Skin epidermis (tissue), 12 donors: Measurements from ENCODE around the gene DBI.
A peak's percentile ranks its signal among the peaks of the same experiment; 100 is the strongest.

ENCODE experiments used
- H3K27ac ChIP-seq, 21 experiments: fragments of 200-600 bp; sonication (generic) in 11 of 21; one replicate each; pipeline ENCODE4 v1.5.0; 2020; ENCODE audit warnings: mild to moderate bottlenecking in 3 of 21, inconsistent platforms in 2 of 21, moderate library complexity in 2 of 21
- H3K4me3 ChIP-seq, 7 experiments: fragments of 200-600 bp; sonication (generic) in 2 of 7; one replicate each; pipeline ENCODE4 v1.5.0; 2020; ENCODE audit warnings: inconsistent platforms in 2 of 7, mild to moderate bottlenecking in 2 of 7, moderate library complexity in 1 of 7

DBI gene

GRCh38 chr2:119366649-119367471 lies at the start of gene DBI, which contains the start of gene C2orf76:
Gene DBI, plus strand, starts transcription at chr2:119366977. Its CDS starts 75 bp downstream, at chr2:119367052.
Gene C2orf76, minus strand, starts transcription at chr2:119366834. Its CDS starts 26,875 bp downstream, at chr2:119339959.
- Histone ChIP-seq H3K27ac (peak within 1 kb of the TSS; percentile 70 to 99 (median 90)), H3K4me3 (peak within 1 kb of the TSS; percentile 65 to 93 (median 75))

GRCh38 chr2:119317554-119317953 lies 49.2 kb upstream of the DBI start:
- Histone ChIP-seq H3K4me3 (no peak overlapping the region), H3K27ac (no peak overlapping the region)

GRCh38 chr2:119319593-119319992 lies 47.2 kb upstream of the DBI start:
- Histone ChIP-seq H3K4me3 (no peak overlapping the region), H3K27ac (no peak overlapping the region)

DNA sequence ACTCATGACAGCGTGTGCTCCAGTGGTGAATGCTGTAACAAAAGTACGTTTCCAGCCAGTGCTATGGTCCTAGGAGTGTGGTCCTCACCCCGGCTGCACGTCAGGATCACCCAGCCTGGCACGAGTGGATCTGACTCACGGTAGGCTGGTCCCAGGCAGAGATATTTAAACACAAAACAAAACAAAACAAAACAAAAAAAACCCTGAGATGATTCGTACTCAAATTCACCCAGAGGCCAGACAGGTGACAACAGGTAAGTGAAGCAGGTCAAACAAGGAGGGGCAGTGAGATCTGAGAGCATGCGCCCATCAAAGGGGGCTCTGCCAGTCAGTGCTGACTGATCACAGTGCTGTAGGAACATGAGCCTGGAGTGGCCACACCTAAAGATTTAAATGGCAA lies 43.3 kb upstream of the DBI start:
- H3K4me3 ChIP-seq = no peak overlapping the region
- H3K27ac ChIP-seq = peak overlapping the region in 12 of 21 experiments; percentile 32 to 65 (median 44)

GRCh38 chr2:119324685-119325270 lies 42.0 kb upstream of the DBI start:
- no peak overlapping the region for H3K4me3 ChIP-seq
- peak overlapping the region in 2 of 21 experiments; percentile 29 to 42 for H3K27ac ChIP-seq

DNA sequence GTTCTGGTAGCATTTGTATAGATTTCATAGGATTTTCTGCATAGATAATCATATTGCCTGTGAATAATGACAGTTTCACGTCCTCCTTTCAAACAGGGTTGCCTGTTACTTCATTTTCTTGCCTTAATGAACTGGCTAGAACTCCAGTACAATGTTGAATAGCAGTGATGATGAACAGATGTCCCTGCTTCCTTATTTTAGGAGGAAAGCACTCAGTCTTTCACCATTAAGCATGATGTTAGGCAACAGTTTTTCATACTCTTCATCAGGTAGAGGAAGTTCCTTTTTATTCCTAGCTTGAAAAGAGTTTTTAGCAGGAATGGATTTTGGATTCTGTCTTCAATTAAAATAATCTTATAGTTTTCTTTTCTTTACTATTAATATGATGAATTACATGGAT lies 39.8 kb upstream of the DBI start:
- H3K27ac ChIP-seq = no peak overlapping the region

GRCh38 chr2:119327431-119327830 lies 39.3 kb upstream of the DBI start:
- no peak overlapping the region for H3K4me3 ChIP-seq
- H3K27ac ChIP-seq = no peak overlapping the region

More for the DNA sequence above, 39.8 kb upstream of the DBI start:
- no peak overlapping the region for H3K4me3 ChIP-seq

GRCh38 chr2:119332953-119333352 lies 33.8 kb upstream of the DBI start:
- H3K27ac ChIP-seq = no peak overlapping the region
- no peak overlapping the region for H3K4me3 ChIP-seq

DNA sequence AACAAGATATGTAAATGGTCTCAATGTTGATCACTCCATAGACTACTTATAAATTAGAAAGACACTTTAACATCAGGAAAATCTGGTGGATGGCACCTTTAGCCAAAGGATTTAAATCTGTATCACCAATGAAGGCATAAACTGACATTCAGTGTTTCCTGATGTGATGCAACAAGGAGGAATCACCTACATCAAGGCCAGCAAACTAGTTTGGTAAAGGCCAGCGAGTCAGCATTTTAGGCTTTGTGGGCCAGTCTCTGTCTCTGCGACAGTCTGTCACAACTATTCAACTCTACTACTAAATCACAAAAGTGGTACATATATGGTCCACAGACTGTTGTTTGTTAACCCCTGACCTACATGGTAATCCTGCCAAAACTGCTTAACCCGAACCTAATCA lies 33.4 kb upstream of the DBI start:
- H3K27ac ChIP-seq = no peak overlapping the region
- H3K4me3 ChIP-seq = no peak overlapping the region

DNA sequence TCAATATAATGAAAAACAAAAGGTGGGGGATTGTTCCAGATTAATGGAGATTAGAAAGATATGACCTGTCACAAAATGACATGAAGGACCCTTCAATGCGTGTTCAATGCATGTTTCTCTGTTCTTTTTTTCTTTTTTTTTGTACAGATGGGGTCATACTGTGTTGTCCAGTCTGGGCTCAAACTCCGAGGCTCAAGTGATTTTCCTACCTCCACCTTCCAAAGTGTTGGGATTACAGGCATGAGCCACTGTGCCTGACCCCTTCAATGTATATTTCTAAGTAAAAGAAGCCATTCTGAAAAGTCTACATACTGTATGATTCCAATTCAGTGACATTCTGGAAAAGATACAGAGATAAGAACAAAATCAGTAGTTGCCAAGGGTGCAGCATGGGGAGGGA lies 32.9 kb upstream of the DBI start:
- Histone ChIP-seq H3K4me3 (no peak overlapping the region), H3K27ac (no peak overlapping the region)

GRCh38 chr2:119337749-119338148 lies 29.0 kb upstream of the DBI start:
- Histone ChIP-seq H3K27ac (no peak overlapping the region), H3K4me3 (no peak overlapping the region)

GRCh38 chr2:119338272-119338671 lies 28.5 kb upstream of the DBI start:
- Histone ChIP-seq H3K4me3 (no peak overlapping the region), H3K27ac (peak overlapping the region in 1 of 21 experiments; percentile 0)

DNA sequence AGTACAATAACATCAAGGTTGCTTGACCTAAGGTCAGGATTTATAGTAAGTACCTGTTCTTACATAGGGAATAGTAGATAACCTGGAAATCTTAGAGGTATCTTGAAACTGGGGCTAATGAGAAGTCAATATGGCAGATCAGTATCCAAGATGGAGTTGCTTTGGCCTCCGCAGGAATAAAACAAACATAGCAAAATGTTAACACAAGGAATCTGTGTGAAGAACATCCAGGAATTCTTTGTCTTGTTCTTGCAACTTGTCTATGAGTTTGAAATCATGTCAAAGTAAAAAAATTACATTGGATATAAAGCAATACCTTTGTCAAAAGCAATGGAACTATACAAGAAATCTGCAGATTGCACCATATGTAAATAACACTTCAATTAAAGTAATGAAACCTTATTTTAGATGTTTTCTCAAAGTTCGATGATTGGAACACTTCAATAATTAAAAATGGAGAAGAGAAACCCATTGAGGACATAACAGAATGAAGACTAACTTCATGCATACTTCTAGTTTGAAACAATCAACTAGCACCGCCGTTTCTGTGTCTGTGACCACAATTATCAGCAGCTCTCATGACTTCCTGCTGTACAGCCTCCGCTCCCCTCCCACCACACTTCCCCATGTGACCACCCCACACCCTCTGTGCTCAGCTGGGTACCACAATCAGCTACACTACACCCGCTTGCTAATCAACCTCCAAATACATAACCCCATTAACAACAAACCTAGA lies 27.8 kb upstream of the DBI start:
- Histone ChIP-seq H3K4me3 (no peak overlapping the region), H3K27ac (peak overlapping the region in 1 of 21 experiments; percentile 0)

GRCh38 chr2:119339562-119339923 lies 27.2 kb upstream of the DBI start:
- H3K4me3 ChIP-seq = no peak overlapping the region
- H3K27ac ChIP-seq = no peak overlapping the region

- H3K4me3 ChIP-seq = no peak overlapping the region
- H3K27ac ChIP-seq = no peak overlapping the region
Observed at GRCh38 chr2:119341684-119342083, 25.1 kb upstream of the DBI start.

DNA sequence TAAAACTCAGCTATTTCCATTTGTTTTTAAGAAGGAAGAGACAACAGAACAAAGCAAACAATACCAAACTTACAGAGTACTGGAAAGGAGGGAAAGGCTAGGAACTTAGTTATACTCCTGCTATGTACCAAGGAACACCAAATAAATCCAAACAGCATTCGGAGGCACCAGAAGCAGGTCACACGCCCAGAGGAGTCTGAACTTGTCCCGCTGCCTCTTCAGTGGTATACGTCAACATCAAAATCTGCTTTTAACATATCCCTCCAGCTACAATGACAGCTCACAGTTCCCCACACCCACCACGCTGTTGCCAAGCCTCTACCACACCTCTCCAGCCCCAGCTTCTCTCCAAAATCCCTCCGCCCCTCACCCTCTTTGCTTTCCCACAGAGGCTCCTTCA lies 17.5 kb upstream of the DBI start:
- H3K4me3 ChIP-seq = no peak overlapping the region
- H3K27ac ChIP-seq = peak overlapping the region in 18 of 21 experiments; percentile 17 to 89 (median 76)

DNA sequence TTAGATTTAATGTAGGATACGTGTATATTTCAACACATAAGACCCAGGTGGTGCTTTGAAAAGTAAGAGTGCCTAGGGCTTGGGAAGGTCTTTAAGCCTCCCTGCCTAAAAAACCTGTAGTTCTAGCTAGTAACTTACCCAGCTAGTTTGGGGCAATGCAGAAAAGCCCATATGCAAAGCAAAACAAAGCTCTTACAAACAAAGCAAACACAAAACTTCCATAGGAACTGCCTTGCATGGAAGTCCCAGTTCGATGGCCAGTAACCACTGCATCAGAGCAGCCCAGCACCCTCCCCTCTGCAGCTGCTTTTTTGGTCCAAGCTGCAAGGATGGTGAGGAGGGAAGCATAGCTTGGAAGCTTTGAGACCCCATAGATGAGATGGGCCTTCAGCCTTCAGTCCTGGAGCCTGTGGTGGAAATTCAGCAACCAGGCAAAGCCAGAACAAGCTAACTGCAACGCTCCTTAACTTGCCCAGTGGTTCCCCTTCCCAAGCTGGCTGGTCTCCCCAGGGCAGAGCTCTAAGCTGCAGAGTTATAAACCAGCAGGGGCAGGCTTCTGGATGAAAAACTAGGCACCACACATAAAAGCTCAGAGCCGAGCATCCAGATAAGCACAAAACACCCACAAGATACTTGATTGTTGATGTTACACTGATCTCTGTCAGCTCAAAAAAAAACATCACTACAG lies 16.3 kb upstream of the DBI start:
- peak overlapping the region in 15 of 21 experiments; percentile 14 to 86 (median 45) for H3K27ac ChIP-seq
- no peak overlapping the region for H3K4me3 ChIP-seq

GRCh38 chr2:119352357-119352756 lies 14.4 kb upstream of the DBI start:
- no peak overlapping the region for H3K27ac ChIP-seq

GRCh38 chr2:119354860-119355259 lies 11.9 kb upstream of the DBI start:
- Histone ChIP-seq H3K4me3 (no peak overlapping the region), H3K27ac (no peak overlapping the region)

More at GRCh38 chr2:119352357-119352756, 14.4 kb upstream of the DBI start:
- H3K4me3 ChIP-seq = no peak overlapping the region

- Histone ChIP-seq H3K4me3 (no peak overlapping the region), H3K27ac (no peak overlapping the region)
Observed at GRCh38 chr2:119359774-119360173, 7.0 kb upstream of the DBI start.
